GM23248 (cell line): ENCODE data around the gene WFDC5.

ENCODE experiments used
- EZH2 ChIP-seq: fragments of 200-600 bp; sonication (generic); IDR thresholded peaks from 2 replicates; pipeline ENCODE4 v1.6.1; 2018; ENCODE audit warnings: antibody characterized with exemption, mild to moderate bottlenecking; ENCODE audit not compliant: insufficient read depth, poor library complexity, severe bottlenecking
- EZH2phosphoT487 ChIP-seq: fragments of 200-600 bp; sonication (generic); IDR thresholded peaks from 2 replicates; pipeline ENCODE4 v1.6.1; 2018; ENCODE audit warnings: antibody characterized with exemption, moderate library complexity, mild to moderate bottlenecking, low read depth; ENCODE audit not compliant: insufficient read depth

DNA sequence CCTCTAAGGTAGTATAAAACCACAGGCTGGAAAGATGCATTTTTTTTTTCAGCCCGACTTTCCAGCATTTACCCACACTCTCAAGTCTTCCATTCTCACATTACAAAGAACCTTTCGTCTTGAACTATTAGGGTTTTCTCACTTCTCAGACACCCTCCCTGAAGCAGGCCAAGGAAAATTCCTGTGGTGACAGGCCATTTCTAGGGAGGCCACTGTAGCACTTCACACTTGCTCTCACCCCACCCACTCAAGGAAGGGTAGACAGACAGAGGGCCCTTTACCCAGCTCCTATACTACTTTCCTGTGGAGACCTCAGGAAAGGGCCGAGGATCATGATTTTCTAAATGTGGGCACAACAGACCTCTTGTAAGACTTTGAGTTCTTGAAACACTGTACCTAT, 41.8 kb downstream of the WFDC5 start:
- TF ChIP-seq EZH2phosphoT487 (no peak), EZH2 (no peak)
